MM.1S (cell line): ENCODE data around the gene PLA2G4E.

Source experiments
- CTCF ChIP-seq: fragments of 300-600 bp; sonication (generic); IDR thresholded peaks from 2 replicates; pipeline ENCODE4 v1.5.1; 2016; ENCODE audit warnings: antibody characterized with exemption, low read length, mixed read lengths
- EZH2phosphoT487 ChIP-seq: fragments of 300-600 bp; sonication (generic); IDR thresholded peaks from 2 replicates; pipeline ENCODE4 v1.6.1; 2018; ENCODE audit warnings: antibody characterized with exemption, low read length

GRCh38 chr15:41957021-41957897, 63.6 kb downstream of the PLA2G4E start:
- TF ChIP-seq CTCF = no peak
- TF ChIP-seq EZH2phosphoT487 = no peak
